Activated CD8-positive, alpha-beta memory T cell treated with anti-CD3 and anti-CD28 coated beads, Interleukin-2, amount 50 U/mL, for 24 hours (primary cell): ENCODE data around the gene MYADM.
"Not testable (repeated sequence)": the region's sequence is repeated elsewhere in the genome, so short reads cannot be mapped to it uniquely, and the experiment has no call there.

Source experiments
- DNase-seq: peaks from one replicate; pipeline ENCODE4 v3.0.0-alpha.2; 2020; ENCODE audit errors: extremely low read depth

Gene MYADM

DNA sequence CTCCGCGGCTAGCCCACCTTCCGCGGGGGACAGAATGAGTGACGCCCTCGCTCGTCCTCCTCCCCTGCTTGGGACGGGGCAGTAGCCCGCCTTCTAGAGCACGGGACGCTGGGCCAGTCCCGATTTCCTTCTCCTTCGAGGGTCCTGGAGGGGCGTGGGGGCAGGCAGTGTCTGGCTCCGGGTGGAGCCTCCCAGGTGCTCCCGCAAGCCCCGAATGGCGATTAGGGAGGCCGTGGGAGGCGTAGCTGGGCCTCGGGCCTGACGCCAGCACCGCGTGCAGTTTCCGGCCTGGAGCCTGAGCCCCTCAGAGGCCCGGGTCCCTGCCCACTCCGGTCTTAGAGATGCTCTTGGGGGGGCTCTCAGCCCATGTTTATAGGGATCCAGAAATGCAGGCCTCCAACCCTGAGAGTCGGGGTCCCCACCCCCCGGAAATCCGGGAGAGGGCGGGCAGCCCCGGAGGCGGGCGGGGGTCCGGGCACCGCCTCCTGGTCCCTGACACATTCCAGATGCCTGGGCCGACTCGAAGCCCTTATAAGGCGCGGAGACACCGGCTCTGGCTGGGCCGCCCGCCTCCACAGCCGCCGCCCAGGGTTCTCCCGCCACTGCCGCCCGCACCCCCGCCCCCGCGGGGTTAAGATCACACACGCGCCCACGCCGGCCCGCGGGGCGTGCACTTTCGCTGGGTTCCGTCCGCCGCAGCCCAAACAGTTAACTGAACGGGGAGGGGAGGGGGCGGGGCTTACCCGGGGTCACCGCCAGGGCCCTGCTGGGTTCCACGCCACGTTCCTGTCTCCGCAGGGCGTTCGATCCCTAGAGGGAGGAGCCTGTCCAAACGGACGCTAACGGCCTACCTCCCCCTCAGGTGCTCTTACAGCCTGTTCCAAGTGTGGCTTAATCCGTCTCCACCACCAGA is 1.5 kb downstream of the MYADM start:
- DNase-seq = peak; percentile 49

- DNase-seq = not testable (repeated sequence)
Observed at GRCh38 chr19:53869805-53870484, 2.3 kb downstream of the MYADM start.

DNA sequence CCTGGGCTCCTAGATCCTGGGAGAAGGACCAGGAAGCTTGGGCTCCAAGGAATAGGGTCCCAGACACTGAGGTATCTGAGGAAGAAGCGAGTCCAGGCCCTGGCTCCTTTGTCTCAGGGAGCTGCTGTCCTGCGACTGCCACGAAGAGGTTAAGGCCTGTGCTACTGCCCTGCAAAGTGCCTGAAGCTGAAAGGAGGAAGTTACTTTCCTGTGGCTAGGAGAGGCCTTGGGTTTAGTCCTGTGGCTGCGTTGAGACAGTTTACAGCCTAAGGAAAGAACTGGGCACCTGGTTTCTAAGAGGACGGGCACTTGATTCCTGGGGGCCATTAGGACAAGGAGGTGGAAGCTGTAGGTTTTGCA is 2.8 kb downstream of the MYADM start:
- DNase-seq = no peak

DNA sequence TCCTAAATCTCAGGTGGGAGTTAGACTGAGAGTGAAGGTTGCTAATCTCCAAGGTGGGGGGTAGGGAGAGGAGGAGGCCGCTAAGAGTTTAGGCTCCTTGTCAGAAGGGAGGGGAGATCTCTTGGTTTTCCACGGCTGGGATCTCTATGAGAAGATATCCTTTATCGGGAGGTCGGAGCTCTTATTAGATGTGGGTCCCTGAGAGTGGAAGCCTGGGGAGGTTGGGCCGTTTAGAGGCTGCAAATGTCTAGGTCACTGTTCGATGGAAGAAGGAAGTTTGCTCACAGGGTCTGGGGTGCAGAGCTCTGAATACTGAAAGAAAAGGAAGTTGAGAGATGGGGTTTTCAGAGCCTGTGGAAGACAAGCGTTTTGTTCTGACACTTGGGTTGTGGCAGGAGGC is 3.8 kb downstream of the MYADM start:
- no peak for DNase-seq

GRCh38 chr19:53872762-53873161 is 5.1 kb downstream of the MYADM start:
- no peak for DNase-seq

DNA sequence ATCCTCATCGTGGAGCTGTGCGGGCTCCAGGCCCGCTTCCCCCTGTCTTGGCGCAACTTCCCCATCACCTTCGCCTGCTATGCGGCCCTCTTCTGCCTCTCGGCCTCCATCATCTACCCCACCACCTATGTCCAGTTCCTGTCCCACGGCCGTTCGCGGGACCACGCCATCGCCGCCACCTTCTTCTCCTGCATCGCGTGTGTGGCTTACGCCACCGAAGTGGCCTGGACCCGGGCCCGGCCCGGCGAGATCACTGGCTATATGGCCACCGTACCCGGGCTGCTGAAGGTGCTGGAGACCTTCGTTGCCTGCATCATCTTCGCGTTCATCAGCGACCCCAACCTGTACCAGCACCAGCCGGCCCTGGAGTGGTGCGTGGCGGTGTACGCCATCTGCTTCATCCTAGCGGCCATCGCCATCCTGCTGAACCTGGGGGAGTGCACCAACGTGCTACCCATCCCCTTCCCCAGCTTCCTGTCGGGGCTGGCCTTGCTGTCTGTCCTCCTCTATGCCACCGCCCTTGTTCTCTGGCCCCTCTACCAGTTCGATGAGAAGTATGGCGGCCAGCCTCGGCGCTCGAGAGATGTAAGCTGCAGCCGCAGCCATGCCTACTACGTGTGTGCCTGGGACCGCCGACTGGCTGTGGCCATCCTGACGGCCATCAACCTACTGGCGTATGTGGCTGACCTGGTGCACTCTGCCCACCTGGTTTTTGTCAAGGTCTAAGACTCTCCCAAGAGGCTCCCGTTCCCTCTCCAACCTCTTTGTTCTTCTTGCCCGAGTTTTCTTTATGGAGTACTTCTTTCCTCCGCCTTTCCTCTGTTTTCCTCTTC is 6.3 kb downstream of the MYADM start:
- DNase-seq = no peak

GRCh38 chr19:53874606-53874990 is 6.9 kb downstream of the MYADM start:
- DNase-seq = no peak

- no peak for DNase-seq
Observed at GRCh38 chr19:53875602-53876325, 8.1 kb downstream of the MYADM start.

GRCh38 chr19:53876651-53877224 is 9.1 kb downstream of the MYADM start:
- no peak for DNase-seq

- no peak for DNase-seq
Observed at GRCh38 chr19:53877361-53877766, 9.7 kb downstream of the MYADM start.

DNA sequence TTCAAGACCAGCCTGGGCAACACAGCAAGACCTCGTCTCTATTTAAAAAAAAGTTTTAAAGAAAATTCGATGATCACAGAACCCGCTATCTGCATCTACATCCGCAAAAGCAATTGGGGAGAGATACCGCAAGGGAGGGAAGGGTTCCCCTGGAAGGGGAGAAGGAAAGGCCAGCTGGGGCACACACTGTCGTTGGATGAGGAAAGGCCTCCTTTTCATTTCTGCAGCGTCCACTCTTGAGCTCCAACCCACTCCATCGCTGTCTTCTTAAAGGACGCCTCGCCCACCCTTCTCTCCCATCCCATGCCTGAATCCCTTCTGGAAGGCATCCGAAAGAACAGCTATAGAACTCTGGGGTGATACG is 11.1 kb downstream of the MYADM start:
- DNase-seq = no peak

DNA sequence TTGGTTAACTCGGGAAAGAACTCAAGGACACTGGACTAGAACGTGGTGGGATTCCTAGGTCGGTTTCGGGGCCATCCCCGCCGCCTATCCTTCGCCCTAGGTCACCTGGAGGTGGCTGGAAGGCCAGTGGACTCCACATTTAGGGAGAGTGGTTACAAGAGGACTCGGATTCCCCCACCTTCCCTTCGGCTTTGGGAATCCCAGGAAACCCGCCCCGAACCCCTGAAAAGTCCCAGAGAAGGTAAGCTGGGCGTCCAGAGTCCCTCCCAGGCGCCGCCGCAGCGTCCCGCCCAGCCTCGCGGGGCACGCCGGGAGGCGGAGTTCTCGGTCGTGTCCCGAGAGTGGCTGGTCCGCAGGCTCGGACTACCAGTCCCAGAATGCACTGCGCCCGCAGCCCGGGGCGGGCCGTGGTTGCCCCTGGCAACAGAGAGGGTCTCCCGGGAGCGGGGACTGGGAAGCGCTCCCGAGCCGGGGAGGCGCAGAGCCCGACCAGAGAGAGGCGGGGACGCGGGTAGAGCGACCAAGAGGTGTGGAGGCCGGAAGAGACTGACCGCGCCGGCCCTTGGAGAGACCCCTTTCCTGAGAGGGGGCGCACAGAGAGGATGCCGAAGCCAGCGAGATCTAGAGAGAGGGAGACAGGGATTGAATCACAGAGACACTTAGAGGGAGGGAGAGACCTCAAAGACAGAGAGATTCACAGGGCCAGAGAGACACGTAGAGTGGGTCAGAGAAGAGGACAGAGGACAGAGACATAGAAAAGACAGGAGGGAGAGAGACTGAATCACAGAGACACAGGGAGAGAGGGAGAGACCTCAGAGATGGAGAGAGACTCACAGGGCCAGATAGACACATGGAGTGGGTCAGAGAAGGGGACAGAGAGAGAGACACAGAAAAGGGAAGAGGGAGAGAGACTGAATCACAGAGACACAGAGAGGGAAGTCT is 11.7 kb downstream of the MYADM start:
- DNase-seq = no peak

GRCh38 chr19:53880711-53881481 is 13.2 kb downstream of the MYADM start:
- DNase-seq = no peak

DNA sequence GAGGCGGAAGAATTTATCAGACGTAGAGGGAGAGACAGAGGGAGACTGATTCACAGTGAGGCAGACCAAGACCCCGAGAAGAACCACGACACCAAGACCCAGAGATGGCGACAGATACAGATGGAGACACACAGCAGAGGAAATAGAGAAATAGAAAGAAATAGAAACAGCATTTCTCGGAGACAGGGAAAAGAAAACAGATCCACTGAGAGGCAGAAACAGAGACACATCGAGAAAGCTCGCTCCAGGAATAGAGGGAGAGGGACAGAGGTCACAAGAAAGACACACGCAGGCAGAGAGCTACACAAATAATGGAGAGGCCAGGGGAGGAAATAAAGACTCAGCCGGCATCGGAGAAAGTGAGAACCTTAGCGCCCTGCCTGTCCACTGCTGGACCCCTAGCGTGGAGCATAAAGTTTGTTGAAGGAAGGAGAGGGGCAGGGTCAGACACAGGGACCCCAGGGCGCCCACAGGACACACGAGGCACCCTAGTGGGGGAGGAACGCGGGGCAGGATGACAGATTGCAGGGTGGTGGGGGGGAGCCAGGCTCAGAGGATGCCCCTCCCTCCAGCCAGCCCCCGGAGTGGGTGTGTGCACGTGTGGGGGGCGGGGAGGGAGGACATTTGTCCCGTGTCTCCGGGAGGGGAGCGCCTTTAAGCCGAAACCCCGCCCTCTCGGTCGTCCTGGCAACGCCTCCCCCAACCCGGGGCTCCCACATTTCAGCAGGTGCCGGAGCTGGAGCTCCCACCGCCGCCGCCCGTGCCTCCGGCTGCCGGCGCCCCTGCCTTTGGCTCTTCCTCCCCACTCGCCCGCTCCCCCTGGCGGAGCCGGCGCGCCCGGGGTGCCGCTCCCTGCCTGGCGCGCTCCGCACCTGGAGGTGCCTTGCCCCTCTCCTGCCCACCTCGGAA is 14.1 kb downstream of the MYADM start, which contains the start of gene PRKCG:
Gene PRKCG (plus strand): TSS at position 716 of the 909 bp plus-strand sequence. CDS start 298 bp downstream, outside the sequence.
- DNase-seq = no peak

GRCh38 chr19:53882391-53883050 is 14.8 kb downstream of the MYADM start:
- DNase-seq = no peak

- no peak for DNase-seq
Observed at GRCh38 chr19:53883231-53883661, 15.6 kb downstream of the MYADM start.

DNA sequence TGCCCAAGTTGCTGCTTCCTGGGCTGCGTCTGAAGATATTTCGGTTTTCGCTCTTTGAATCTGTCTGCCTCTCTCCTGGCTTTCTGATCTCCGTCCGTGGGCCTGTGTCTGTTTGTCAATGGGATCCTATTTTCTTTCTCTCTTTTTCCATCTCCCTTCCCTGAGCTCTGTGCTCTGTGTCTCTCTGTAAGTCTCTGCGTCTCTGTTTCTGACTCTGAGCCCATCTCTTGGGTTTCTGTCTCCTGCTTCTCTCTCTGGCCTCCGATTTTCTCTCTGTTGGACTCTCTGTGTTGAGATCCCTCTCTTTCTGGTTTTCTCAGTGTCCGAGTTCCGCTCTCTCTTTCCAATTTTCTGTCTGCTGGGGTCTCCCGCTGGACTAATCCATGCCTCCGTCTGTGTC is 16.1 kb downstream of the MYADM start:
- no peak for DNase-seq

- no peak for DNase-seq
Observed at GRCh38 chr19:53884256-53884655, 16.6 kb downstream of the MYADM start.
